ENCODE data around the gene DHRS11.
A peak's percentile ranks its signal among the peaks of the same experiment; 100 is the strongest.

Gene DHRS11

DNA sequence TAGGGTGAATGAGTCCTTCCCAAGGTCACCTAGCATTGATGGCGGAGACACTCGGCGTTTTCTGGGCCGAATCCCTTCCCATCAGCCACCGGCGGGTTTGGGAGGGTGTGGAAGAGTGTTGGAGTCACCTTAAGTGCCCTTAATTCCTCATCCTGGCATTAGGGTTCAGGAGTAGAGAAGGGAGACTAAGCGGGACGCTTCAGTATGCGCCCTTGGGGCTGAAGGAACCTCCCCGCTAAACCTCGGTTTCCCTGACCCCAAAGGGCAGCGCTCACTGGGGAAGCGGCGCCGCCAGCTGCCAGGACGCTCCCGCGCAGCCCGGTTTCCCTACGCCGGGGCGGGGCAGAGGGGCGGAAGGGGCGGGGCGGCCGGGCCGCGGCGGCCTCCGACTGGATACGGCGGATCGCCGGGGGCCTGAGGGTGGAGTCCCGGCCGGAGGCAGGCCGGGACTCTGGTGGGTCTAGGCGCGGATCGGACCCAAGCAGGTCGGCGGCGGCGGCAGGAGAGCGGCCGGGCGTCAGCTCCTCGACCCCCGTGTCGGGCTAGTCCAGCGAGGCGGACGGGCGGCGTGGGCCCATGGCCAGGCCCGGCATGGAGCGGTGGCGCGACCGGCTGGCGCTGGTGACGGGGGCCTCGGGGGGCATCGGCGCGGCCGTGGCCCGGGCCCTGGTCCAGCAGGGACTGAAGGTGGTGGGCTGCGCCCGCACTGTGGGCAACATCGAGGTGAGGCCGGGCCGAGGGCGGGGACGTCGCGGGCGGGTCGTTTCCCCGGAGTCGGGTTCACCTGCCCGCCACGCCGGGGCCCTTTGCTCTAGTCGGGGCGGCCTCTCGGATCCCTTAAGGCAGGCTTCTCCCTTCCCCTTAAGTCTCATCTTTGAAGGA, at the start of gene DHRS11:
TSS of gene DHRS11 (plus strand) at position 446 of the 882 bp plus-strand sequence. CDS start at position 577, 131 bp downstream.
- no peak for DNase-seq (ENCODE audit: low read depth)

DNA sequence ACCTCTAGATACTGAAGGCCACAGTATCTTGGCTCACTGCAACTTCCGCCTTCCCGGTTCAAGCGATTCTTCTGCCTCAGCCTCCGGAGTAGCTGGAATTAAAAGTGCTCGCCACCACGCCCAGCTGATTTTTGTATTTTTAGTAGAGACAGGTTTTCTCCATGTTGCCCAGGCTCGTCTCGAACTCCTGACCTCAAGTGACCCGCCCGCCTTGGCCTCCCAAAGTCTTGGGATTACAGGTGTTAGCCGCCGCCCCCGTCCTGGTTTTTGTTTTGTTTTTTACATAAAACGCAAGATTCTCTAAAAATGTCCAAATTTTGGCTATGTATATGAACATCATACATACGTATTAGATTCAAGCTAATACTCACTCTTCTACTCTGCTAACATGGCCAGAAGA, 48.9 kb upstream of the DHRS11 start:
- DNase-seq (ENCODE audit: low read depth), result no peak

DNA sequence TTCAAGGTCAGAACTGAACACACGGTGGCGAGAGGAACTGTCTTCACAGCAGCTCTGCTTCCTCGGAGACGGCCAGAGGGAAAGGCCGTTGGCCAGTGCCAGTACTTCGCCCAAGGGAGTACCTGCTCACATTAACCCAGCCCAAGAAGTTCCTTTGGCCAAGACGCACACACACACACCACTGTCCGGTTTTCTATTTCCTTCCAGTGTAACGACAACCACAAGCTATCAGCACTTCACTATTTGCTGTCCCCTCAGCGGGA, 47.7 kb upstream of the DHRS11 start:
- peak; percentile 22 for DNase-seq (ENCODE audit: low read depth)

DNA sequence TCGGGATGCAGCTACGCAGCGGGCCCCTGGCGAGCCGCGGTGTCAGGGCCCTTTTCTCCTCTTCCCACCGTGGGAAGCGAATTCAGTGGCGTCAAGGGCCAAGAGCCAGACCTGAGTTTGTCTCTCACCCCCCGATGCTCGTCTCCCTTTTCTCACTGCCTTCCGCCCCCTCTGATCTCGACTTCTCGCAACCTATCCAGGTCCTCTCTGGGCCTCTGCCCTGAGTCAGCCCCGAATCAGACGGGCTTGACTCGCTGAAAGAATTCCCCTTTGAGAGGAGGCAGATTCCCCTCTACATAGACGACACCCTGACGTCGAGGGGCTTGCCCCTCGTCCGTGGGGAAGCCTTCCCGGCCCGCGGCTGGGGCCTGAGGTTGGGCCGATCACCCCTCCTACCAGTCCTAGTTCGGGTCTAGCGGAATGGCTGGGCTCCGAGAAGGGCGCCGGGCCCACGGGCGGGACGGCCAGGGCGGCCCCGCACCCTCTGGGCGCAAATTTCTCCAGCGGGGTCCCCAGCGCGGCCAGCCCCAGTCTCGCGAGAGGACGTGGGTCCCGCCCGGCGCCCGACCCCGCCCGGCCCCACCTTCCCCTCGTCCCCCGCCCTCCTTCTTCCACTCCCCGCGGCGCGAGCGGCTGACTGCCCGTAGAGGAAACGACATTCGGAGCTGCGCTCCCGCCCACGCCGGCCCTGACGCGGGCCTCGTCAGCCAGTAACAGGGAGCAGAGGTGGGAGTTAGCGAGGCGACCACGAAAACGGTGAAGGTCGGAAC, 47.2 kb upstream of the DHRS11 start, which contains the start of gene GGNBP2:
TSS of gene GGNBP2 (plus strand) at position 613 of the 770 bp plus-strand sequence. CDS start 806 bp downstream, outside the sequence.
- peak; percentile 79 for DNase-seq (ENCODE audit: low read depth)

DNA sequence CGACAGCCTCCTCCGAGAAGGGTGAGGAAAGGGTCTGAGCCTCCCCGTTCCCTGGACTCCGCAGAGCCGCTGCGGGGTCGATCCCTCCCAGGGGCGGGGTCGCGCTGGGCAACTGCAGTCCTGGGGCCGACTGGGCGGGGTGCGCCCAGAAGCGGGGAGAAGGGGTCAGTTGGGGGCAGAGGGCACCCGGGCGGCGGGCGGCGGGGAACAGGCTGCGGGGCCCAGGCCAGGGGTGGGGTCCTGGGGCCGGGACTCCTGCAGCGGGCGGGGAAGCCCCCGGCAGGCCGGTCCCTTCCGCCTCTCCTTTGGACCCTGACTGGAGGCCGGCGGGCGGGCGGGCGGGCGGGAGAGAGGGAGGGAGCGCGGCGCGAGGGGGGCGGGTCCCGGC, 46.6 kb upstream of the DHRS11 start:
- no peak for DNase-seq (ENCODE audit: low read depth)

DNA sequence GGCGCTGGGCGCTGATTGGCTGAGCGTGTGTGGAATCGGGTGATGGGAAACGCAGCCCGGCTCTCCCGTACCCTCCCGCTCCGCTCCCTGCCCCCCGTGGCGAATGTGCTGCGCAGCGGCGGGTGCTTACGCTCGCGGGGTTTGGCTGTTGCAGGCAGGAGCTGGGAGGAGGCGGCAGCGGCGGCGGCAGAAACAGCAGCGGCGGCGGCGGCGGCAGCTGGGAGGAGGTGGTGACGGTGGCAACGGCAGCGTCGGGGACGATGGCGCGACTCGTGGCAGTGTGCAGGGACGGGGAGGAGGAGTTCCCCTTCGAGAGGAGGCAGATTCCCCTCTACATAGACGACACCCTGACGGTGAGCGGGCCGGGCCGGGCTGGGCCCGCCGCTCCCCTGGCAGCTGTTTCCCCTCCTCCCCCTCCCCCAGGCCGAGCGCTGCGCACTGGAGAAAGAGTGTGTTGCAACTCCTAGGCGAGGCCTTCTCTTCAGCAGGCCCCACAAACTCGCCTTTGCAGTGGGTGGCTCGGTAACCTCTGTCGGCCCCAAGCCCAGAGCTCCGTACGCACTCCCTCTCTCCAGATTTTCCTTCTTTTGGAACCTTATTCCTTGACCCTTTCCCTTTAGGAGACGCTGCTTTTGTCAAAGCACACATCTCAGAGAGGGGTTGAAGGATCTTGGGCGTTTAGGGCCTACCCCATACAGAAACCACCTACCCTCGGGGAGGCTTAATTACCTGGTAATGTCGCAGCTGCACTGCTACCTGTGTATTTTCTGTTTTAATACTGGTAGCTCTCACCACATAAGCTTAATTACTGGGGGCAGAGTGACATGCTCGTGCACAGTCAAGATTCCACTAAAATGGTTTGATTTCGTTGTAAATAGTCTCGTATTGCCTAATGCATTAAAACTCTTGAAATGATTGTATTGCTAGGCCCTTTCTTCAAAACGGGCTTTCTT, 45.9 kb upstream of the DHRS11 start:
- peak; percentile 95 for DNase-seq (ENCODE audit: low read depth)

DNA sequence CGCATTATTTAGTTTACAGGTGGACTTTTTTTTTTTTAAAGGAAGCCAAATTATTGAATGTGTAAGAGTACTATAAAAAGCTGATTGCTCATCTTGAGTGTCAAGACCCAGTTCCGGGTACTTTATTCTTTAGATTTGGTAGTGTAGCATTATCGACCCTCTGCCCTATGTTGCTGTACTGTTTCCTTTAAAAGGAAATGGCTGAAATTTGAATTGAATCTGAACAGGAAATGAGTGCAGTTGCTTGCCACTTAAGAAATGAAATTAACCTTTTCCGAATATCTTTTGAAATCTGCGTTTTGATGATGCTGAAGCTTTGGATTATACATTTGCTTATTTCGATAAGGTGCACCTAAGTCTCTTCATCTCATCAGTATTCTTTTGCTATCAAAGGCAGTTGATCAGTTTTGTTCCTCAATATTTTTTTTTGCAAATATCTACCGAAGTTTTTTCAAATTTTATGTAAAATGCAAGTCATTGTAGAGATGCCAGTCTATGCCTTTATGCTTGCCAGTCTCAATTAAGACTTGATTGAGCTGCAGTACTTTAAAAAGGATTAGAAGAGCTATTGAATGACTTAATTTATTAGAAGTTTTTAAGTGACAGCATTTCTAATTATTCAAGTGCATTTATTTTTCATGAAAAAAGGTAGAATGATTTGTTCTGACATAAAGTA, 45.1 kb upstream of the DHRS11 start:
- no peak for DNase-seq (ENCODE audit: low read depth)

DNA sequence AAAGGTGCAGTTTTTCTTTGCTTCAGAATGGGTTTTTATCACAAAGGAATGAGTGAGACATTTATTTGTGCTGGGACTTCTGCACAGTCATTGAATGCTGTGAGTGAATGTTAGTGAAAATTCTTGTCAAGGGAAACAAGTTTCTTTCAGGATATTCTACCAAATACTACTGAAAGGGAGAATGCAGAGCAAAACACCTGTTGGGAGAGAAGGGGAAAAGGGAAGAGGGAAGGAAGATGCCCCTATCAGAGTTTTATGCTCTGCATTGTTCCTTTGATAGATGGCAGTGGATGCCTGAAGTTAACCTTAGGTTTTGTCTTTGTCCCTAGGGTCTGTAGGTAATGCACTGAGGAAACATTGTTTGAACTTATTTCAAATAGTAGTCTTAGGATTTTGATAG, 43.9 kb upstream of the DHRS11 start:
- no peak for DNase-seq (ENCODE audit: low read depth)

DNA sequence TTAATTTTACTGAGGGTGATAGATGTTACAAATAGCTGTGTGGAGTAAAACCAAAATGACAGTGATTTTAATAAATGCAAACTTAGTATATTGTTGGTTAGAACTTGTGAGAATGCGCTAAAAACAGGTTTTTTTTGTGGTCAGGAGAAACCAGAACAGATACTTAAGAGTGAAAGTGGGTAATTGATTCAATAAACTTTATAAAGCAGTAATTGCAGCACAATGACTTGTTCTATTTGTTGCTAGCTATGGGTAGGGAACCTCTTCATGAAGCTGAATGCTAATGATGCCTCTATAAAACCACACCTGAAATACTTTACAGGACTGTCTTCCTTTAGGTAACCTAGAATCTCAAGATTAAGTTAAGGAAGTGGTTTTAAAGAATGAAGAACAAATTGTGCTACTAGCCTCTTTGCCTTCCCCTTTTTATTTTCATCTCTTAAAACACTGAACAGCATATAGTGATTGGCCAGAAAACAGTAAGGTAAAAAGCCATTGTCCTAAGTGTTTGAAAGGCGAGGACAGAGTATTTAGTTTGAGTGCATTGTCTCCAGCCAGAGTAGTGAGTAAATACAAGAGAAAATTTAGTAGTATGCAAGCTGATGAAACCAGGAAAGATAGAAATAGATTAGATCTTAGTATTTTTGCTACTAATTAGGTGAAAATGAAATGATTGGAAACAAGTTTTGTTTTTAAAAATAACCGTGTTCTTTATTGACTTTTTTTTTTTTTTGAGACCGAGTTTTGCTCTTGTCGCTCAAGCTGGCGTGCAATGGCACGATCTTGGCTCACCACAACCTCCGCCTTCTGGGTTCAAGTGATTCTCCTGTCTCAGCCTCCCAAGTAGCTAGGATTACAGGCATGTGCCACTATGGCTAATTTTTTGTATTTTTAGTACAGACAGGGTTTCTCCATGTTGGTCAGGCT, 40.9 kb upstream of the DHRS11 start:
- no peak for DNase-seq (ENCODE audit: low read depth)

GRCh38 chr17:36553459-36553858, 38.2 kb upstream of the DHRS11 start:
- no peak for DNase-seq (ENCODE audit: low read depth)

GRCh38 chr17:36566081-36566480, 25.6 kb upstream of the DHRS11 start:
- no peak for DNase-seq (ENCODE audit: low read depth)

DNA sequence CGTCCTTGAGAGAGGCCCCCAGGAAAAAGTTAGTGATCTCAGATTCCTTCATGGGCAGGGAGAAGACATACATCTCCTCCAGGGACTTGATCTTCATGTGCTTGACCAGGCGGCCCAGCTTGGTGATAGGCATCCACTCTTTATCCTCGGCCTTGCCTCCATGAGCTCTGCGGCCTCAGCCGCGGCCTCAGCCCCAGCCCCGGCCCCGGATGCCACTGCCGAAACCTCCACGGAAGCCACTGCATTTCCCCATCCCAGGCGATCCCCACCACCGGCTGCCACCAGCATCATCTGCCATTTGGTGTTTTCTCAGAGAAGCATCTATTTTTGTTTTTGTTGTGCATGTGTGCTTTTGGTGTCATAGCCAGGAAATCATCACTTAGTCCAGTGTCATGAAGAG, 16.7 kb upstream of the DHRS11 start:
- DNase-seq (ENCODE audit: low read depth), result no peak

DNA sequence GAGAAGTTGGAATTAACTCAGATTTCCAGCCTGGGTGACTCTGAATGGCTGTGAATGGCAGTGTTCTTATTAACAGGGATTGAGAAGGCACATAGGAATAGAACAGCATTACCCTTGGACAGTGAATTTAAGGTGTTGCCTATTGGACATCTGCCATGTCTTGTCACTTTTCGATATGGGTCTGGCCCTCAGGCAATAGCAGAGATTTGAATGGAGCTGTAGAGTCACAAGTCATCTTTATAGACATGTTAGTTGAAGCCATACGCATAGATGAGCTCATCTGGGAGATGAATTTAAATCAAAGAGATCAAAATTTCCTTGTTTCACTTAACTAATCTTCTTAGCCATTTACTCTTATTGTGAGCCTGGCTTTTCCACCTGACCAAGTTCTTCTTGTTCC, 14.9 kb upstream of the DHRS11 start:
- DNase-seq (ENCODE audit: low read depth), result no peak

DNA sequence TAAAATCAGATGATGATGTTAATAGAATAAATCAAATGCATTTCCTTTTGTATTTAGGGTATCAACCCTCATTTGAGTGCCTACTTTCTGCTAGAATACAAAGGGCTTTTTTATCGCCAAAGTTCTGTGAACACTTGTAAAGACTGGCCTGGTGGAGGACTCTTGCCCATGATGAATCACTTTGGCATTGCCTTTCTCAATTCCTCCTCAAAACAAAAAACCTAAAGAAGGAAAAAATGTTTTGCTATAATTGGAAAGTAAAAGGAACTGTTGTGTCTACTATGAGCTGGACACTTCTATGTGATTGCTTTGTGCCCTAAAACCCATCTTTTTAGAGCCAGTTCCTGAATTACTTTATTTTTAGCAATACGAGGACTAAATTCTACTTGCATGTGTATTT, 13.0 kb upstream of the DHRS11 start:
- DNase-seq (ENCODE audit: low read depth), result no peak

DNA sequence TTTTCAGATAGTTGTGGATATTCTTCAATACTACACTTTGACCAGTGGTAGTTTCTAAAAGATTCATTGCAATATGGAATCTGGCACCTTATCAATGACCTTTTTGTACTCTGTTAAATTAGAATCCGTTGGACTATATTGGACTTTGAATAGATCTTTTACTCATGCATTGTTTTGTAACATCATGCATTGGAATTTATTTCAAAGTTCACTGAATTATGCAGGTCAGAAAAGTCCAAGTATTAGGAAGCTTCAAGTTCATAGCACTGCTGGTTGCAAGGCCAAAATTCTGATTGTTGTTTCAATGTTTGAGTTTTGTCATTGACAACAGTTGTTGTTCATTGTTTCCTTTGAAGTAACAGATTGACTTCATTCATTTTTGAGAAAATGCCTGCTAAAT, 7.9 kb upstream of the DHRS11 start:
- no peak for DNase-seq (ENCODE audit: low read depth)

DNA sequence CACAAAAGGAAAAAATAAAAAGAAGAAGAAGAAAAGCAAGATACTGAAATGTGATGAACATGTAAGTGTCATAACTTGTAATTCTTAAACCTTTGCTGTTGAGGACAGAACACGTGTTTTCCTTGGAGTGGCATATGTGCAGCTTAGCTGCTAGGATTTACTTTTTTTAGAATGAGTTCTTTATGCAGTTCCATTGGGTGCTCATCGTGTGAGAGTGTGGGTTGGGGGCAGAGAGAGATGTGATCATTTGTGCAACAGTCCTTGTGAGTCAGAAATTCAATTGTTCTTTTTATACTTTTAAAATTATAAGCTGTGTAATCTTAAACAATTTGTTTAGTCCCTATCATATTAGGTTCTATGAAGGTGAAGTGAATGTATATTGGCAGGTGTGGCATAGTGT, 5.5 kb upstream of the DHRS11 start:
- DNase-seq (ENCODE audit: low read depth), result no peak

- no peak for DNase-seq (ENCODE audit: low read depth)
Observed at GRCh38 chr17:36590082-36590481, 1.6 kb upstream of the DHRS11 start.

DNA sequence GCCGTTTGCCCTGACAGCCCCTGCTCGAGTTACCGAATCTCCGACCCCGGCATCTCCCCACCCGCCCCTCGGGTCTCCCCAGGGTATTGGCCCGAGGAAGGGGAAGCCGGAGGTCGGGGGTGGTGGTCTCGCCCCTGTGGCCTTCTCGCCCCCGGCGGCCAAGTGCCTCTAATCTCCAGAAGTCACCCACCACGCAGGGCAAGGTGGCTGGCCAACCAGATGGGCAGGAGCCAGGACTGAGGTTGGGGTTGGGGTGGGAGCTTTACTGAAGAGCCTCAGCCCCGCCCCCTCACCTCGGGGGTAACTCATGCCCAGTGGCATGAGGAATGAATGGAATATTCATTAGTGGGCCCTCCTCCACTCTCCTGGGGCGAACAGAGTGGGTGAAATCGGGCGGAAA, 637 bp downstream of the DHRS11 start:
- no peak for DNase-seq (ENCODE audit: low read depth)

DNA sequence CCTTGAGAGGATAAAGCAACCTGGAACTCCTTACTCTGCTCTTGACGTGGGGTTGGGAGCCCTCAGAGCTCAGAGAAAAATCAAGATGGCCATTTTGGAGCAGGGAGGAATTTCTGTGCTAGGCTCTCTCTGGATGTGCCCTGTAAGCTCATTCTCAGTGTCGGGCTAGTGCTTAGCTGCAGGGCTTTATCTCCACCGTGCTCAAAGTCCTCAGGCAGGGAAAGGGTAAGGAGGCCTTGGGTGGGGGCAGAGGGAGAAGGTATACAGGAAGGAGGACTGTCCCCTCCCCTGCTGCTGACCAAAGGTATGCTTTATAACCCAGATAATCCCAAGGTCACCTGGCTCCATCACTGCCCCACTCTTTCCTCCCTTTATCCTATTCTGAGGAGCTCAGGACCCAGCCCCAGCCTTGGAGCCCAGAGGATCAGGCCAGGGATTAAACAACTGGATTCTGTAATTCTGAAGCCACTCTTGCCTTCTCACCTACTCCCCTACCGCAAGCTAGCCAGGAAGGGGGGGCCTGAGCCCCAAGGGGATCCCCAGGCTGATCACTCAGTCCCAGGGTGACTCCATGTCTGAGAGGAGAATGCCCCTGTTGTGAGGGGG, 1.1 kb downstream of the DHRS11 start:
- DNase-seq (ENCODE audit: low read depth), result no peak

DNA sequence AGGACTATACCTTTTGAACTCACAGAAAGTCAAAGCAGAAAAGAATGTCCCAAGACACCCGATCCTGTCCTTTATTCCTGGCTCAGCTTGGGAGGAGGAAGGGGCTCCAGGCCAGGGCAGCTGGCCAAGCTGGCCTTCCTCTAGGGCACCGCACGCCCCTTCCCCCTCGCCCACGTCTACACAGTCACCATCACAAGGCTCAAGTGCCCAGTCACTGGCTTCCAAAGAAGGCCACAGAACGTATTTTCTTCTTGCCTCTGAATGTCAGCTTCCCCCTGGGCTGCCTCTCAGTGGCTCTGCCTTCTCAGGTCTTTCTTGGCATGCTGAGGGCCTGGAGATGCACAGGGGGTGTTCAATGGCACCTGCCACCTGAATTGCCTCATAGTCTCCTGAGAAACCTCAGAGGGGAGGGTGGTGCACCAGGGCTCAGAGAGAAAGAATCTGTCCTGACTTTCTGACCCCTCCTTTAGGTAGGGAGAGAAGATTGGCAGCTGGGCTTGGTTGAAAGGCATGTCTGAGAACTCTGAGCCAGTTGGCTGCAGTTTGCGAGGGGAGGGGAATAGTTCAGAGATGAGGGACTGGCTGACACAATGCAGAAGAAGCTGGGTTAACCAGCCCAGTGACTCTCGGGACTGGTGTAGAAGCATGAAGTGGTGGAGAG, 2.1 kb downstream of the DHRS11 start:
- DNase-seq (ENCODE audit: low read depth), result no peak

Data from GM04504 (cell line).